ENCODE measurements around the gene SLC47A2.
"Not testable (repeated sequence)": the region's sequence is repeated elsewhere in the genome, so short reads cannot be mapped to it uniquely, and the experiment has no call there.

The SLC47A2 gene

DNA sequence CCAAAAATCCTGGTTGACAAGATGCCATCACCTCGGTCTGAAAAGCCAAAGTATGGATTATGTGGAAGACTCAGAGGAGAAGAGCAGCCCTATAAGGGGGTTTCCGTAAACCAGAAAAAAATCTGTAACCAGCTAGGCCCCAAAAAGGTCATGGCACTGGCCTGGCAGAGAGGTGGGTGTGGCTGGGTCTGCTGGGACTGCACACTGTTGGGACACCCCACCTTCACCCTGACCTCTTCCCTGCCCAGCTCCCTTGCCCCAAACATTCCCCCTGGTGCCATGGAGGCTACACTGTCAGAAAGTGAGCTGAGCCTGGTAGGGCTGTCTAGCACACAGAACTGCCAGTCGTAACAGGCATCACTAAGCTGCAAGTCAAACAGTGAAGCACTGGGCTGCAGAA, 6.5 kb downstream of the SLC47A2 start:
- no peak for DNase-seq (ENCODE audit: extremely low read depth in 1 of 2, low read depth in 1 of 2)

DNA sequence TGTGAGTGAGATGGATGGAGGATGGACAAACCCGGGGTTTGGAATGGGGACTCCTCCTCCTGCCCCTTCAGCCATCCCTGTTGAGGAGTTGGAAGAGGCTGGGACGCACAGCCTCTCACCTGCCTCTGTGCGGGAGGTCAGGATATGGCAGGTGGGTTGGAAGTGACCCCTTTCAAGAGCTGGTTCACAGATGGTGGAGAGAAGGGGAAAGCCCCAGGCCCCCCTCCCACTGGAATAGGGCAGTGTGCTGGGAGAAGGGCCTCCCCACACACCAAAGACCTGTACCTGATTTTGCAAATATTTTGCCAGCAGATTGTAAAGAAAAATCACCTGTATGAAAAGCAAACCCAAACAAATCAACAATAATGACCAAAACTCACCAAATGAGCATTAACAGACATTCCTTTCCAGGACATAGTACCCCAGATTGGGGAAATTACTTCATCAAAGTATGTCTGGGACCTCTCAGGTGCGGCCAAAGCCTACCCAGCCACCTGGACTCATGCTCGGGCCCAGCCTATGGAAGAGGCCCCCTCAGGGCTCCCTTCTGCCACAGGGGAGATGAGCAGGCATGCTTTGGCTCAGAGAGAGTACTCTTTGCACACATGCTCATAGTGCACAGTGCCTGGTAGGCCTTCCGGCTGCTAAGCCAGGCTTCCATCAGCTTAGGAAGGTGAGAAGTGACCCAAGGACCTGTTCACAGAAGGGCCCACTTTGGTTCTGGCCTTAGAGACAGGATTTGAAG, 7.8 kb downstream of the SLC47A2 start:
- no peak for DNase-seq (ENCODE audit: extremely low read depth in 1 of 2, low read depth in 1 of 2)

GRCh38 chr17:19707728-19708221, 8.6 kb downstream of the SLC47A2 start:
- no peak for DNase-seq (ENCODE audit: extremely low read depth in 1 of 2, low read depth in 1 of 2)

- no peak for DNase-seq (ENCODE audit: extremely low read depth in 1 of 2, low read depth in 1 of 2)
Measured at GRCh38 chr17:19706791-19707727, 9.3 kb downstream of the SLC47A2 start.

DNA sequence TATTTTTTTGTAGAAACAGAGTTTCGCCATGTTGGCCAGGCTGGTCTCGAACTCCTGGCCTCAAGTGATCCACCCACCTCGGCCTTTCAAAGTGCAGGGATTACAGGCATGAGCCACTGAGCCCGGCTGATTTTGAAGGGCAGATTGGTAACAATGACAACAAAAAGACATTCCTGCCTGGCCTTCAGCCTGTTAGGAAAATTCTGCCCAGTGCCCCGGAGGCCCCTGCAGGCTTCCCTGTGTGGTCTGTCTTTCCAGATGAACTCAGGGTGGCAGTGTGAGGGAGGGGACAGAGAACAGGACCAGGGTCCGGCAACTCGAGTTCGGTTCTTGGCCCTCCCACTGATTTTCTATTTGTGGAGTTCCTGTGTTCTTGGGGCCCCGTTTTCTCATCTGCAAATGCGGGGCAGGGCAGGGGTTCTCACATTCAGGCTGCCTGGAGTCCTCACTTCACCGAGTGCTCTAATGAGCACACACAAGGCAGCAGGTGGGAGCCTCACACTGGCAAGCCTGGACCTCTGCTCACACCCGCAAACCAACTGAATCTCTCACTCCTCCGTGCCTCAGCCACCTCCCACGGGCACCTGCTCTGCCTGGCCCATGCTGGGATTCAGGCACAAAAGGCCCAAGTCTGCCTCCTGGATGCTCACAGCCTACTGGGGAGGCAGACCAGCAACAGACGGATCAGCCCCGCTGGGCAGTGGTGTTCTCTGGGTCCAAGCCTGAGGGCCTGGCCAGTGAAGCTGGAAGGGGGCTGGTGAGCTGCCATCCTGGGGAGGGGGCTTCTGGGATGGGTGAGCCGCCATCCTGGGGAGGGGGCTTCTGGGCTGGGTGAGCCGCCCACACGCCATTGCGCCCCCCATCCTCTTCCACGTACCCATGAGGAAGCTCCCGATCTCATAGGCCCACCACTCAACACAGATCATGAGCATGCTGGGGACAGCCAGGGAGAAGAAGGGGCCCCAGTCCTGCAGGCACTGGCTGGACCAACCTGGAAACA, 10.3 kb downstream of the SLC47A2 start:
- DNase-seq (ENCODE audit: extremely low read depth in 1 of 2, low read depth in 1 of 2), result no peak

DNA sequence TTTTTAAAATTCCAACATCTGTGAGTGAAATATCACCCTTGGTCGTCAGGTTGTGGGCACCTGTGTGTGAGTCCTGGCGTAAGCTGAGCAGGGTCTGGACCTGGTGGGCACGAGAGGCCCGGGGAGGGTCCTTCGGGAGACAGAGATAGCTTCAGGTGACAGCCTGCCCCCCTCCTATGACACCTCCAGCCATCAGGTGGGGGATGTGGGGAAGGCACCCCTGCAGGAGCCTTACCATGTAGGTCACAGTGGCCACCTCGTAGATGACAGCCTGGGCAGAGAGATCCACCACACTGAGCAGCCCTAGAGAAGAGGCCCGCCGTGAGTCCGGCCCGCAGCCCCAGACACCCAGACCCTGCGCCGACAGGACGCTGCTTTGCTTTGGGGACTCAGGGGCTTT, 11.2 kb downstream of the SLC47A2 start:
- DNase-seq (ENCODE audit: extremely low read depth in 1 of 2, low read depth in 1 of 2), result no peak

GRCh38 chr17:19703828-19704613, 12.4 kb downstream of the SLC47A2 start:
- no peak for DNase-seq (ENCODE audit: extremely low read depth in 1 of 2, low read depth in 1 of 2)

DNA sequence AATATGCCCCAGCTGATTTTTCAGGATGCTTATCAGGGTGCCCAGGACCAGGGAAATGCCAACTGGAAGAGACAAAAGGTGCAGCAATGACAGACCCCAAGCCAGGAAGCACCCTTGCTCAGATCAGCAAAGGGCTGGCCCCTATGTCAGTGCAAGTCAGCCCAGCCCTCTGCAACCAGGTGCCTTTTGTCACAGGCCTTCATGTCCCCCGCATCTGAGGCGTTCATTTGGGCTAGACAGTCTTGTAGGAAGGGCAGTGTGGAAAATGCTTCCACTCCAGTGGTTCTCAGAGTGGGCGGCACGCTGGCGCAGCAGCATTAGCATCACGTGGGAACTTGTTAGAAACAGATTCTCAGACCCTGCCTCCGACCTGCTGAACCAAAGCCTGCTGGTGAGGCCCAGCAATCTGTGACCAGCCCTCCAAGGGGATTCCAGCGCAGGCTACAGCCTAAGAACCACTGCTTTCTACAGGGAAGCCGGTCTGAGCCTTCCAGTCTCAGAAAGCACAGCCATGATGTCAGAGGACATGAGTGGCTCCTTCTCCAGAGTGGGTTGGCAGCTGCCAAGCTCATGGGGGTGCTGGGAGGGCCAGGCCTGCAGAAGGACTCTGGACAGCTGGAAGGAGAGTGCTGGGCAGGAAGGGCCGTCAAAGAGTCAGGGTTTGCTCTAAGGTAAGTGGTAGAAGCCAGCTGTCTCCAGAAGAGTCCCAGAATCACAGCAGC, 13.1 kb downstream of the SLC47A2 start:
- DNase-seq (ENCODE audit: extremely low read depth in 1 of 2, low read depth in 1 of 2), result no peak

- no peak for DNase-seq (ENCODE audit: extremely low read depth in 1 of 2, low read depth in 1 of 2)
Measured at GRCh38 chr17:19702217-19702641, 14.2 kb downstream of the SLC47A2 start.

DNA sequence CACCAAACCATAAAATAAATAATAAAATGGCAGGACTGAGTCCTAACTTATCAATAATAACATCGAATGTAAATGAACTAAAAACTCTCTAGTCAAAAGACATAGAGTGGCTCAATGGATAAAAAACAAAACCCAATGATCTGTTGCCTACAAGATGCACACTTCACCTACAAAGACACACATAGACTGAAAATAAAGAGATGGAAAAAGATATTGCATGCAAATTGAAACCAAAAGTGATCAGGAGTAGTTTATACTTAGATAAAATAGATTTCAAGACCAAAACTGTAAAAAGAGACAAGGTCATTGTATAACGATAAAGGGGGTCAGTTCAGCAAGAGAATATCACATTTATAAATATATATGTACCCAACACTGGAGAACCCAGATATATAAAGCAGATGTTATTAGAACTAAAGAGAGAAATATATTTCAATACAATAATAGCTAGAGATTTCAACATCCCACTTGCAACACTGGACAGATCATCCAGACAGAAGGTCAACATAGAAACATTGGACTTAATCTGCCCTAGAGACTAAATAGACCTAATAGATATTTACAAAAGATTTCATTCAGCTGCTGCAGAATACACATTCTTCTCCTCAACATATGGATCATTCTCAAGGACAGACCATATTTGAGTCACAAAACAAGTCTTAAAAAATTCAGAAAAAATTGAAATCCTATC, 29.8 kb downstream of the SLC47A2 start:
- DNase-seq (ENCODE audit: extremely low read depth in 1 of 2, low read depth in 1 of 2), result no peak

DNA sequence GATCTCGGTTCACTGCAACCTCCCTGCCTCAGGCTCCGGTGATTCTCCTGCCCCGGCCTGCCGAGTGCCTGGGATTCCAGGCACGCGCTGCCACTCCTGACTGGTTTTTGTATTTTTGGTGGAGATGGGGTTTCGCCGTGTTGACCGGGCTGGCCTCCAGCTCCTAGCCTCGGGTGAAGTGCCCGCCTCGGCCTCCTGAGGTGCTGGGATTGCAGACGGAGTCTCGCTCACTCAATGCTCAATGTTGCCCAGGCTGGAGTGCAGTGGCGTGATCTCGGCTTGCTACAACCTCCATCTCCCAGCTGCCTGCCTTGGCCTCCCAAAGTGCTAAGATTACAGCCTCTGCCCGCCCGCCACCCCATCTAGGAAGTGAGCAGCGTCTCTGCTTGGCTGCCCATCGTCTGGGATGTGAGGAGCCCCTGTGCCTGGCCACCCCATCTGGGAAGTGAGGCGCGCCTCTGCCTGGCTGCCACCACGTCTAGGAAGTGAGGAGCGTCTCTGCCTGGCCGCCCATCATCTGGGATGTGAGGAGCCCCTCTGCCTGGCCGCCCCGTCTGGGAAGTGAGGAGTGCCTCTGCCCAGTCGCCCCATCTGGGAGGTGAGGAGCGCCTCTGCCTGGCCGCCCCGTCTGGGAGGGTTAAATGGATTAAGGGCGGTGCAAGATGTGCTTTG, 31.3 kb downstream of the SLC47A2 start:
- not testable (repeated sequence) for DNase-seq (ENCODE audit: extremely low read depth in 1 of 2, low read depth in 1 of 2)

DNA sequence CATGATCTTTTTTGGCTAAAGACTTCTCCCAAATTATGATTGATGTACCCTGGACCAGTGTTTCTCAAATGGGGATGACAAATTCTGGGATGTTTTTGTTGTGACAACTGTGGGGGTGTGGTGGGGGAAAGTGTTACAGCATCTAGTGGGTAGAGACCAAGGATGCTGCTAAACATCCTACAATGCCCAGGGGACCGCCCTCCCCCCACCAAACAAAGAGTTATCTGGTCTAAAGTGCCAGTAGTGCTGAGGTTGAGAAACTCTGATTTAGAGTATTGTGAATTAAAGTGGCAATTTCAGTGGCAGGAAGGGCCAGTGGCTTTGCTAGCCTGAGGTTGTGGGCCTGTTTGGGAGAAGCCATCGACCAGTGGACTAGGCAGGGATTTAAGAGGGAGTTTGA, 33.3 kb downstream of the SLC47A2 start:
- no peak for DNase-seq (ENCODE audit: extremely low read depth in 1 of 2, low read depth in 1 of 2)

DNA sequence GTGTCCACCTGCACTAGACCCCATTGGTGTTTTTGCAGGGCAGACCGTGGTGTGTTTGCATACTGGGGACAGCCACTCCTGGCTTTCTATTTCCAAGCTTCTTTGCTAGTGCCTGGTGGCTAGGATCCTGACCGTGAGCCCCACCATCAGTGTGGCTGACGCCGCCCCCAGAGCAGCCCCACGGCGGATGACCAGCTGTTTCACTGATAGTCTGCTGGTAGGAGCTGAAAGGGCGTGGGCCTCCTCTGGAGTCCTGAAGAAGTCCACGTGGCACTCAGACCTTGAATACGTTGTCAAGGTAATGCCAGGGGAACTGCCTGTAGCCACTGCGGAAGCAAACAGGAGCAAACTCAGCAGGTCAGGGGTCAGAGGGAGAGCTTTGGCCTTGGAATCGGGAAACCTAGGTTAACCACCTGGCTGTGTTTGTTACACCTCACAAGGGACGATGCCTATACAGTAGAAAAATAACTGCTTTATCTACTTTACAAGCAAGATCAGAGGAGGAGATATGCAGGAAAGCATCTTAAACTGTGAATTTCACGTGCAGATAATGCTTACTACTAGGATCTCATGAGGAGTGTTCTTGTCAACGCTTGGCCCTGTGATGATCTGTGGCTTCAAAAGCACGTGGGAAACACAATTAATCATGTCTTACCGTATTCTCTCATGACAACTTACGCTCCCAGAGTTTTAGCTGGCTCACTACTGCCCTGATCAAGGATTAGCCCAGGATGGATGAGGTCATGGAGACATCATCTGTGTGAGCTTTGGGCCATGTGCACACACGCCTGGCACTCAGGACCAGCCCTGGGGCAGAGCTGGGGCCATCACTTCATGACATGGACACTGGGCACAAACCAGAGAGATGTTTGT, 37.6 kb downstream of the SLC47A2 start:
- DNase-seq (ENCODE audit: extremely low read depth in 1 of 2, low read depth in 1 of 2), result no peak

DNA sequence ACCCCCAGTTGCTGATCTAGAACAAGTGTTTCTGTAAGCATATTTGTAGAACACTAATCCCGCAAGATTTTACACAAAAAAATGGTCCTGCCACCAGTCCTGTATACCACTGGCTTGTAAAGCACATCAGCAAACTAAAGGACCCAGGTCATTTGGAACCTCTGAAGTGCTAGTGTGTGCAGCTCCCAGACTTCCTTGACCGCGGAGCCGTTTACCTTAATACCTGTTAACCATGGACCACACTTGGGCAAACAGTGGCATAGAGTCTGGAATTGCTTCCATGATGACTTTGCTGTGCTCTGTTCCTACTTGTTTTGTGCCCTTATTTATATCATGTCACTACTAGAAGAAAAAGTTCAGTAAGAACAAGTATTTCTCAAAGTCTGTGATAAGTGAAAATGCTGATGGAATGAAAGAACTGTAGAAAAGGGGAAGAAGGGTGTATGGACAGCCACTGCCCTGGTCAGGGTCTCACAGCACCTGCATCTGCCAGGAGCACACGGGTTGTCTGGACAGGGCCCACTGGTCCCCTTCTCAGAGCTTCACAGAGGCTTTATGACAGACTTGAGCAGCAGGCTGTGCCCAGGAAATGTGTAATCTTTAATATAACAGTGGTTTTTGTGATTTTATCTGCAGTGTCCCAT, 38.5 kb downstream of the SLC47A2 start:
- DNase-seq (ENCODE audit: extremely low read depth in 1 of 2, low read depth in 1 of 2), result no peak

DNA sequence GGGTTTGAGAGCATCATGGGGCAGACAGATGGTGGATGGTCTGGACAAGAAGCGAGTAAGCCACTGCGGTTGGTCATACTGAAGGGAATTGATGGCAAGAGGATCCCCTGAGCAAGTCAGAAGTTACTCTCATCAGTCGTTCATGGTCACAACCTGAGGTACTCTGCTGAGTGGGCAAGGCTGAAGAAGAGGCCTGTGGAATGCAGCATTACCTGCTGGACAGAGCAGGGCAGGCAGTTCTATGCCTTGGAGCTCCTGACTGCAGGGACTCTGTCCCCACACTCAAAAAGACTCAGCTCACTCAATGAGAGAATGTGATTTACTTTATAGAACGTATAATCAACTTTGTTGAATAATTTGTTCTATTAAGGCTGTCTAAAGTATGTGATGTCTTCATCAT, 39.5 kb downstream of the SLC47A2 start:
- DNase-seq (ENCODE audit: extremely low read depth in 1 of 2, low read depth in 1 of 2), result no peak

DNA sequence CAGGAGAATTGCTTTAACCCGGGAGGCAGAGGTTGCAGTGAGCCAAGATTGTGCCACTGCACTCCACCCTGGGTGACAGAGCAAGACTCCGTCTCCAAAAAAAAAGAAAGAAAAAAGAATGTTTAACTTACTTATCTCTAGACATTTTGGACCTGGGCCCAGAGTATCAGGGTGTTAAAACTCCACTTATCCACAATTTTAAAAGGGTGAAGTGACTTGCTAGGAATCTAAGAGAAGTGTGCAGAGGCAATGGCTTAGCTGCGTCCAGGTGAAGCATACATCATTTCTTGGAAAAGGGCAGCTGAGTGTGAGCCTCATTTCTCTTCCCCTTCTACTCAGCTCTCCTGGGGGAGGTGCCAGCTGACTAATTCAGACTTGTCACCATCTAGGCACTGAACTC, 42.8 kb downstream of the SLC47A2 start:
- DNase-seq (ENCODE audit: extremely low read depth in 1 of 2, low read depth in 1 of 2), result no peak

Data from stimulated activated CD8-positive, alpha-beta memory T cell treated with anti-CD3 and anti-CD28 coated beads, Interleukin-7, amount 100 ng/mL, for 48 hours (primary cell).